ENCODE measurements around the gene ZNF74. TPM values are rescaled to one million over a fixed set of nuclear protein-coding genes. Genes with fewer than 3 reads are reported as not detected.
"Not testable (repeated sequence)": the region's sequence is repeated elsewhere in the genome, so short reads cannot be mapped to it uniquely, and the experiment has no call there.

The ZNF74 gene
- total RNA-seq, 1 experiment from 2014 or later: 18.6 TPM

DNA sequence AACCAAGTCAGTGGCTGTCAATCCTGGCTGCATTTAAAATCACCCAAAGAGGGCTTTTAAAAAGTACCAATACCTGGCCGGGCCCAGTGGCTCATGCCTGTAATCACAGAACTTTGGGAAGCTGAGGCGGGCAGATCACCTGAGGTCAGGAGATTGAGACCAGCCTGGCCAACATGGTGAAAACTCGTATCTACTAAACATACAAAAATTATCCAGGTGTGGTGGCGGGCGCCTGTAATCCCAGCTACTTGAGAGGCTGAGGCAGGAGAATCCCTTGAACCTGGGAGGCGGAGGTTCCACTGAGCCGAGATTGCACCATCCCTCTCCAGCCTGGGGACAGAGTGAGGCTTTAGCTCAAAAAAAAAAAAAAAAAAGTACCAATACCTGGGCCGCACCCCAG is 17.7 kb upstream of the ZNF74 start:
- not testable (repeated sequence) for DNase-seq (ENCODE audit: low spot score)

DNA sequence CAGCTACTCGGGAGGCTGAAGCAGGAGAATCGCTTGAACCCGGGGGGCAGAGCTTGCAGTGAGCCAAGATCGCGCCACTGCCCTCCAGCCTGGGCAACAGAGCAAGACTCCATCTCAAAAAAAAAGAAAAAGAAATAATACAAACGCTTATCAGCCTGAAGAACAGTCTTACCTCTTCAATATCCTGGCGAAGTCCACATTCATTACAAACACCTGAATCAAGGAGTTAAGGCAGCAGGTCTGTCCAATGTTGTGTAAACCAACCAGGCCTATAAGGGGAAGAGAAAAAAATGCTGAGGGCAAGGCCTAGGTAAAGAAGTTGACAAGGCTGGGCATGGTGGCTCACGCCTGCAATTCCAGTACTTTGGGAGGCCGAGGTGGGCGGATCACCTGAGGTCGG is 17.0 kb upstream of the ZNF74 start:
- DNase-seq (ENCODE audit: low spot score): not testable (repeated sequence)

- DNase-seq (ENCODE audit: low spot score): no peak
Observed at GRCh38 chr22:20378110-20378509, 15.8 kb upstream of the ZNF74 start.

GRCh38 chr22:20378684-20379083 is 15.3 kb upstream of the ZNF74 start:
- DNase-seq (ENCODE audit: low spot score): not testable (repeated sequence)

GRCh38 chr22:20380486-20380885 is 13.5 kb upstream of the ZNF74 start:
- DNase-seq (ENCODE audit: low spot score): no peak

DNA sequence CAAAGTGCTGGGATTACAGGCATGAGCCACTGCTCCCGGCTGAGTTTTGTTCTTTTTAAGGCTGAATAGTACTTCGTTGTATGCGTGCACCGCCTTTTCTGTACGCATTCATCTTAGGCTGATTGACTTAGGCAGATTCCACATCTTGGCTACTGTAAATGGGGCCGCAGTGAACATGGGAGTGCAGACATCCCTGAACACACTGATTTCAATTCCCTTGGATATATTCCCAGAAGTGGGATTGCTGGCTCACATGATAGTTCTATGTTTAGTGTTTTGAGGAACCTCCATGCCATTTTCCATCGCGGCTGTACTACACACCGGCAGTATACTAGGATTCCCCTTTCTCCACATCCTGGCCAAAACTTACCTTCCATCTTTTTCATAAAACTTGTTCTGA is 10.4 kb upstream of the ZNF74 start:
- no peak for DNase-seq (ENCODE audit: low spot score)

- DNase-seq (ENCODE audit: low spot score): no peak
Observed at GRCh38 chr22:20384171-20384570, 9.8 kb upstream of the ZNF74 start.

- DNase-seq (ENCODE audit: low spot score): no peak
Observed at GRCh38 chr22:20384865-20385264, 9.1 kb upstream of the ZNF74 start.

DNA sequence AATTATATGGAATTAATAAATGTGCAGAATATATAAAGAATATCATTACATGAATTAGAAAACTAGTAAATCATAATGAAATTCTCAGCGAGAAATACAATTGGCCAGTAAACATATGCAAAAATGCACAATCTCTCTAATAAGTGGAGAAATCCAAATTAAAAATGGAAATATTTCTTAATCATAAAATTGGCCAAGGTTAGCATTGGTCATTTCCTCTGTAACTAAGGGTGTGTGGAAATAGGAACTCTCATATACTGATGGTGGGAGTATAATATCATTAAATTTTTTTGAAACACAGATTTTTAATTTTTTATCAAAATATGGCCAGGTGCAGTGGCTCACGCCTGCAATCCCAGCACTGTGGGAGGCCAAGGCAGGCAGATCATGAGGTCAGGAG is 7.6 kb upstream of the ZNF74 start:
- no peak for DNase-seq (ENCODE audit: low spot score)

DNA sequence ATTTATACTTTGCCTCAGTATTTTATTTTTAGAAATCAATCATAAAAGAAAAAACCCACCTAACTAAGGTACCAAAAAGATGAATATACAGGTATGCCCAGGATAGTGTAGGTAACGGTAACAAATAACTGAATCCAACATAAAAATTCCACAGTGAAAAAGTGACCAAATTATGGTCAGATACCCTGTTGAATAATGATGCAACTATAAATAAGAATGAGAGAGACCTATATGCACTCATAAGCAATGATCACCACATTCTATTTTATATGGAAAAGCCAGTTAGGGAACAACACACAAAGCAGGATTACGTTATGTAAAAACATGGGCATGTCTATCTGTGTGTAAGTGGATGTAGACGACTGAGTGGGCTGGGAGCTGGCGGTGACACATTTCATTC is 7.0 kb upstream of the ZNF74 start:
- no peak for DNase-seq (ENCODE audit: low spot score)

- DNase-seq (ENCODE audit: low spot score): no peak
Observed at GRCh38 chr22:20388200-20388599, 5.8 kb upstream of the ZNF74 start.

DNA sequence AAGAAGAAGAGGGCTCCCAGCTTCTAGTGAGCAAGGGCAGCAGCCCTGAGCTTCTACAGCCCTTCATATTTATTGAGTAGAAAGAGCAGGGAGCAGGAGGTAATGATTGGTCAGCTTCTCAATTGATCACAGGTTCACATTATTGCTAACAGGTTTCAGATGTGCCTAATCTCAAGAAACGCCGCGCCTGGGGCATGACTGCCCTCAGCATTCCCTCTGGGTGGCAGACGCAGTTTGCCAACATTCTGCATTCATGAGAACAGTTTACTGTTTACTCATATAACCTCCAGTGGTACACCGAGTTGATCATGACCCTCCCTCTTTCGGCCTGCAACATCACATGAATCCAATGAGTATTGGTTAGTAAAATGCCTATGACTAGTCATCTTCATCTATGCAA is 4.7 kb upstream of the ZNF74 start:
- DNase-seq (ENCODE audit: low spot score): no peak

DNA sequence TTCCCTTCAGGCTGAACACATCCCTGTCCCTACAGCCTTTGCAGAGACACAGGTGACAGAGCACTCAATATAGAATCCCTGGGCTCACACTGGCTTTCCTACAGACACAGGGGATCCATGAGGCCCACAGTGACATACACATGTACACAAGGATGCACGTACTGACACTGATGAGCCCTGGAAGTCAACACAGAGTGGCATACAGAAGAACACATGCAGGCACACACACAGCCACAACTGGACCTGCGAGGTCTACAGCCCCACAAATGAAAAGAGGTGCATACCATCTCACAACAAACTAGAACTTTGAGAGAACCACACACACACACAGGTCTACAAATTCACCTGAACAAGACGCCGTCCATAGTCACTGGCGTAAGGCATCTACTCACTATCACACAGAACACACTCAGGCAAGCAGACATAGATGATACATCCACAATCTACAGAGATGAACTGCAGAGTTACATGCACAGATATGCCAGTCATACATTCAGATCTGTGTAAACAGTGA is 3.5 kb upstream of the ZNF74 start:
- no peak for DNase-seq (ENCODE audit: low spot score)

GRCh38 chr22:20391222-20391621 is 2.7 kb upstream of the ZNF74 start:
- DNase-seq (ENCODE audit: low spot score): no peak

GRCh38 chr22:20392365-20392881 is 1.5 kb upstream of the ZNF74 start:
- DNase-seq (ENCODE audit: low spot score): not testable (repeated sequence)

GRCh38 chr22:20392983-20393704 is 807 bp upstream of the ZNF74 start:
- DNase-seq (ENCODE audit: low spot score): no peak

- DNase-seq (ENCODE audit: low spot score): no peak
Observed at GRCh38 chr22:20395181-20395906, 1.4 kb downstream of the ZNF74 start.

DNA sequence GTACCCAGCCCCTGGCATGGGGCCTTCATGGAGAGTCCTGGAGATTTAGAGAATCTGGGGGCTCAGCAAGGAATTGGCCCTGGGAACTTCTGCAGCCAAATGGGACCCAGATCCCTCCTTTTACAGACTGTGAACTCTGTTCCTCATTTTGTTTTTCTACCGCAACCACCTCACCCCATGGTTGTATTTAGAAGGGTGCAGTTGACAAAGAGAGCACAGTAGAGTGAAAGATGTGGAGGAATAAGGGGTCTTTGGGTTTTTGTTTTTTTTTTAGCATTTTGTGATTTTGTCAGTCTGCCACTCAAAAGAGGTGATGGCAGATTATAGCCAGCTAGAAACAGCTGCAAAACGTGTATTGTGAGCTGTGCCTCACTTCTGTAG is 1.9 kb downstream of the ZNF74 start:
- DNase-seq (ENCODE audit: low spot score): no peak

DNA sequence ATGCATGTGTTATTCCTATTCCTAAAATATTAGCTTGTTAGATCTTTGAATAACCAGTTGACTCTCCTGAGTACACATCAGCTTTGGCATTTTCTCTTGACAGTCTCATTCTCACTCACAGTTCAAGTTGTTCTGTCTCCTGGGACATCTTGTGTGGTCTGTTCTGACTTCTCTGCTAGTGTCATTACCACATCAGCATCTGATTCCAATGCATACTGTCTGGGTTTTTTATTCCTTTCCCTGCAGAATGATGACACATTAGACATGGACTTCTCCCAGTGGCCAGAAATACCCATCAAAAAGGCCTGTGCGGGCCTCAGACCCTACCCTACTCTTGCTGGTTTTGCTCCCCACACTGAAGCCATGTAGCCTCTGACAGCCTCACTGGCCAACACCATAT is 2.7 kb downstream of the ZNF74 start:
- no peak for DNase-seq (ENCODE audit: low spot score)

GRCh38 chr22:20397498-20397897 is 3.5 kb downstream of the ZNF74 start:
- DNase-seq (ENCODE audit: low spot score): no peak

- no peak for DNase-seq (ENCODE audit: low spot score)
Observed at GRCh38 chr22:20398420-20398819, 4.5 kb downstream of the ZNF74 start.

DNA sequence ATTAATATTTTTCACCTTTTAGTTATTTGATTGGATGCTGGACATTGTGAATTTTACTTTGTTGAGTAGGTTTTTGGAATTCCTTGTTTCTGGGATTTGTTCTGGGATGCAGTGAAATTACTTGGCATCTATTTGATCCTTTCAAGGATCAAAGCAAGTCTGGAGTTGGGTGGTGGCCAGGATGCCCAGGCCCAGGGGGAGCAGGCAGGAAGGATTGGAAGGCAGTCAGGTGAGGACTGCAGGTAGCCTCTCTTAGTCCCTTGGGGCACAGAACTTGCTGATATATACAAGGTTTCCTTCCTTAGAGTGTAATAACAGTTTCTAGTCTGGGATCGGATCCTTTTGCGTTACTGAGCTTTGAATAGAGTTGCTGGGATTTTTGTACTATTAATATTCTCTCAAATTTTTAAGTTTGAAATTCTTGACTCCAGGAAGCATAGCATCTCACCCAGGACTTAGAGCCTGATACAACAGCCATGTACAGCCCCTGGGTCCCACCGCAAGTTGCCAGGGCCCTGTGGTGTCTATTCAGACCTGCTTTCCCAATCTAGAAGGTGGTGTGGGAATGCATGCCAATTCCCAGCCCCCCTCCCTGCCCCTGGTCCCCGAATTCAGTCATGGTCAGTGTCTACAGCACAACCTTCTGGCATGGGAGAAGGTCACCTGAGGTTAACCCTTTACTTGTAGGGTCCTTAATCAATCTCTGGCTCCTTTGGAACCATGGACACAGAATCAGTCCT is 6.1 kb downstream of the ZNF74 start:
- no peak for DNase-seq (ENCODE audit: low spot score)

Measured in HT-29 (cell line).